GM12875 (cell line): ENCODE results near the gene SLC17A7.

Source experiments
- H3K4me3 ChIP-seq: one replicate; pipeline ENCODE4 v1.5.1; 2011; ENCODE audit warnings: low read depth, low read length, control low read depth
- TF ChIP-seq, protein P1 (sequence below): IDR thresholded peaks from 2 replicates; pipeline ENCODE4 v1.5.1; 2011; ENCODE audit warnings: low read depth, mild to moderate bottlenecking, control low read depth, inconsistent platforms, low read length, moderate library complexity, borderline replicate concordance; ENCODE audit not compliant: insufficient read depth

SLC17A7 gene

DNA sequence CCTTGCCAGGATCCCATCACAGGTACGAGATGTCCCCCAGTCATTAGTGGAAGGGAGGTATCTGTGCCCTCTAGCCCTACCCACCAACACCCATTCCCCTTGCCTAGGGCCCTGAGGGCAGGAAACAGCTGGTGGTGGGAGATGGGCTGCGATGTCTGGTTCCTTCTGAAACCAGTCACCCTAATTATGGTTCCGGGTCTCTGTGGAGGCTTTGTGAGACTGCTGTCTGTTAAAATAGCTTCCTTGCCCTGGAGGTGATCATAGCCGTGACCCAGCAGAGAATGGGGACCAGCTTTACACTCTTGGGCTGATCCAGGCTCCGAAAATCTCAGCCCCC, 17.2 kb upstream of the SLC17A7 start:
- TF ChIP-seq, protein P1, sequence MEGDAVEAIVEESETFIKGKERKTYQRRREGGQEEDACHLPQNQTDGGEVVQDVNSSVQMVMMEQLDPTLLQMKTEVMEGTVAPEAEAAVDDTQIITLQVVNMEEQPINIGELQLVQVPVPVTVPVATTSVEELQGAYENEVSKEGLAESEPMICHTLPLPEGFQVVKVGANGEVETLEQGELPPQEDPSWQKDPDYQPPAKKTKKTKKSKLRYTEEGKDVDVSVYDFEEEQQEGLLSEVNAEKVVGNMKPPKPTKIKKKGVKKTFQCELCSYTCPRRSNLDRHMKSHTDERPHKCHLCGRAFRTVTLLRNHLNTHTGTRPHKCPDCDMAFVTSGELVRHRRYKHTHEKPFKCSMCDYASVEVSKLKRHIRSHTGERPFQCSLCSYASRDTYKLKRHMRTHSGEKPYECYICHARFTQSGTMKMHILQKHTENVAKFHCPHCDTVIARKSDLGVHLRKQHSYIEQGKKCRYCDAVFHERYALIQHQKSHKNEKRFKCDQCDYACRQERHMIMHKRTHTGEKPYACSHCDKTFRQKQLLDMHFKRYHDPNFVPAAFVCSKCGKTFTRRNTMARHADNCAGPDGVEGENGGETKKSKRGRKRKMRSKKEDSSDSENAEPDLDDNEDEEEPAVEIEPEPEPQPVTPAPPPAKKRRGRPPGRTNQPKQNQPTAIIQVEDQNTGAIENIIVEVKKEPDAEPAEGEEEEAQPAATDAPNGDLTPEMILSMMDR = no peak
- no peak overlapping the region for H3K4me3 ChIP-seq

DNA sequence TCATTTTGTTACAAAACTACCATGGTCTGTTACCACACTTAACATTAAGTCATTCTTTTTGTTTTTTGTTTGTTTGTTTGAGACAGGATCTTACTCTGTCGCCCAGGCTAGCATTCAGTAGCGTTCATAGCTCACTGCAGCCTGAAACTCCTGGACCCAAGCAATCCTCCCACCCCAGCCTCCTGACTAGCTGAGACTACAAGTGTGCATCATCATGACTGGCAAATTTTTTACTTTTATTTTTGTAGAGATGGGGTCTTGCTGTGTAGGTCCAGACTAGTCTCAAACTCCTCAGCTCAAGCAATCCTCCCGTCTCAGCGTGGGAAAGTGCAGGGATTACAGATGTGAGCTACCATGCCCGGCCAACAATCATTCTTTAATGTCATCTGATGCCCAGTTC, 15.0 kb upstream of the SLC17A7 start:
- TF ChIP-seq, protein P1 = no peak
- no peak overlapping the region for H3K4me3 ChIP-seq

DNA sequence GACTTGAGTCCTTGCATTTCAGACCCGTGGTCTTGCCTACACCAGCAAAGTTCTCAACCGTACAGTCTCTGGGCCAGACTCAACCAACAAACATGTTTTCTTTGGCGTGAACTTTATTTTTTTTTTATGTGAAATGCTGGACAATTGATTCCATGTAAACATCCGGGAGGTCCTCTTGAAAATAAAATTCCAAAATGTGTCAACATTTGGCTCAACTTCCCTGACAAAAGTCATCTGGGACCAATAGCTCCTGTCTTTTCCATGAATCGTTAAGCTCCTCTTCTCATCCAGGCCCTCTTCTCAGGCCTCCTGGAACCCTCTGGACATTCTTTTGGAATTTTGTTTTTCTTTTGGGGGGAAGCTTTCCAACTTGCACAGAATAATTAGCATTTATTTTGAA, 14.4 kb upstream of the SLC17A7 start:
- H3K4me3 ChIP-seq = no peak overlapping the region
- TF ChIP-seq, protein P1 = no peak

DNA sequence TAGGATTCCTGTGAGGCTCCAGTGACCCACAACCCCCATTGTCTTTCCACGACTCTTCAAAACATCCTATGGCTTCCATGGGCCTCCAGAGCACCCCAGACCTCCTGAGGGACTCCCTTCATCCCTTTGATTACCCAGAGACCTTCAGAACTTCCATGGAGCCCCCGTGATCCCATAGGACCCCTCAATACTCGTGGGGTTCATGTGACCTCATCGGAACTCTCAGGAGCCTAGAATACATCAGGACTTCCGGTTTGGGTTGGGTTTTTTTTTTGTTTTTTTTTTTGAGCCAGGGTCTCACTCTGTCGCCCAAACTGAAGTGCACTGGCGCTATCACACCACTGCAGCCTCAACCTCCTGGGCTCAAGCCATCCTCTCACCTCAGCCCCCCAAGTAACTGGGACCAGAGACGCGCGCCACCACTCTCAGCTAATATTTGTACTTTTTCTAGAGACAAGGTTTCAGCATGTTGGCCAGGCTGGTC, 12.5 kb upstream of the SLC17A7 start:
- H3K4me3 ChIP-seq = peak overlapping the region; percentile 68
- TF ChIP-seq, protein P1 = no peak

- TF ChIP-seq, protein P1 = no peak
- H3K4me3 ChIP-seq = peak within 1 kb of the TSS; percentile 97
Measured at GRCh38 chr19:49453013-49453756, 11.9 kb upstream of the SLC17A7 start, which contains the start of gene ALDH16A1. Gene ALDH16A1, plus strand, starts transcription at chr19:49453225. Its CDS starts 107 bp downstream, at chr19:49453332.

DNA sequence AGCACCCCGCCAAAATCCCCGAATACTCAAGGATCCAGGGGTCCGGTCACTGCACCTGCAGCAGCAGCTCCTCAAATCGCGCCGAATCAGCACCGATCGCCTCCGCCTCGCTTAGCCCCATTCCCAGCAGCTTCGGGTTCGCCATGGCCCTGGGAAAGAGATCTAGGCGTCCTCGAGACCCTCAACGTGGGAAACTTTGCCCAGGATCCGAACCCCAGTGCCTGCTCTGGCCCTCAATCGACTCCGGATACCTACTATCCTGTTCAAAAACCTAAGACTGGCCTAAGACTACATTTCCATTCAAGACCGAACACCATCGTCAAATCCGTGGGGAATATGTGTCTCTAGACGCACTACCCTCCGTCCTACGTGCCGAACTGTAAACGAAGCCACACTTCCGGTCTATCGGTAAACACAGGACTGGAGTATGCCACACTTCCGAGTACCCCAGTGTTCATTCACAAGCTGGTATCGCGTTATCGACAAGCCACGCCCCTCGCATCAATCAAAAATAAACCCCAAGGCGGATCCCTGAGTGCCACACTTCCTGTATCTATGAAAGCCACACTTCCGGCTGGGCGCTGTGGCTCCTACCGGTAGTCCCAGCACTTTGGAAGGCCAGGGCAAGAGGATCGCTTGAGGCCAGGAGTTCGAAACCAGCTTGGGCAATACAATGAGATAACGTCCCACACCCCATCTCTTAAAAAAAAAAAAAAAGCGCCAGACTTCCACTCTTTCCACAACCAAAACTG, 10.3 kb upstream of the SLC17A7 start, which contains the start of gene PIH1D1:
Gene PIH1D1, minus strand, starts transcription at position 385 of the 752 bp plus-strand sequence. Its CDS starts 240 bp downstream, at position 145.
- TF ChIP-seq, protein P1 = no peak
- peak within 1 kb of the TSS; percentile 97 for H3K4me3 ChIP-seq
